ENCODE measurements around the gene FARP2.

FARP2 gene

DNA sequence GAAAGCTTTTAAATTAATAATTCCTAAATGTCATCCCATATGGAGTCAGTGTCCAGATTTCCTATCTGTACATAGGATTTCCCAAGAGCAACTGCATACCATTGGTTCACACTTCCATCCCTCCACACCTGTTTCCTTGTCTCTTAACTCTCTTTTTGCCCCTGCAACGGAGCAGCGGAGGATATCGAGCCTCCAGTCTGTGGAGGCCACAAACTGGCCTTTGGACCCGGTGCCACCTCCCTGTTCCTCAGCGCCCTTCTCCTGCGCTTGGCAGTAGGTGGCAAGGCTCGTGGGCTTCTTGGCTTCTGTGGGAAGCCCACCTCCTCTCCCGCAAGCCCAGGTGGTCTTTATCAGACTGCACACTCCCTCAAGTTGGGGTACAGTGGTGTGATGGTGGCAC lies 176.1 kb downstream of the FARP2 start:
- DNase-seq (ENCODE audit: low spot score), result no peak

- DNase-seq (ENCODE audit: low spot score), result no peak
Observed at GRCh38 chr2:241532733-241533601, 176.9 kb downstream of the FARP2 start.

GRCh38 chr2:241534293-241534692 lies 178.2 kb downstream of the FARP2 start:
- DNase-seq (ENCODE audit: low spot score), result no peak

DNA sequence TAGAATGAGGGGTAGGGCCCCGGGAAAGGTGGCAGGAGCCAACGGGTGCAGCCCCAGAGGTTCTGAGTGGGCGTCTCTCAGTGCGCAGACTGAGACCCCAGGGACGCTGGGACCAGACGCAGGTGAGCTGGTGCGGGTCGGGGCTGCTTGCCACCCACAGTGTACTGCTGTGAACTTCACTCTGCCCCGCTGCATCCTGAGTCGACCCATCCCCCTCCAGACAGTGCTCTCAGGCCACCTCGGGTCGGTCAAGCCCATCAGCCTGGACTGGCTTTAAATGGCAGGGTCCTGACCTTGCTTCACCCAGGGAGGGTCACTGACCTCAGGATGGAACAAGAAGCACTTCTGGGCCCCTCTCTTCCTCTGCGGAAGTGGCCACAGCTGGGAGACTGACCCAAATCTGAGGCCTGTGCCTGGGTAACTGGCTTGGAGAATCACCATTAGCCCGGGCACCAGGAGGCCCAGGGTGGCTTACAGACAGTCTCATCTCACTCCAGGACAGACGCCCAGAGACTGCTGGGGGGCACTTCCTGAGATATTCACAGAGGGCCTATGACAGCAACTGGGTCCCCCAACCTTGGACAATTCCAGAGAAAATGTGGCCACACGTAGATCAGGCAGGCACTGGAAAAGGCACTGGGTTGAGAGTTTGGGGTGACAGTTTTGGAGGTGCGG lies 178.8 kb downstream of the FARP2 start:
- DNase-seq (ENCODE audit: low spot score), result no peak

DNA sequence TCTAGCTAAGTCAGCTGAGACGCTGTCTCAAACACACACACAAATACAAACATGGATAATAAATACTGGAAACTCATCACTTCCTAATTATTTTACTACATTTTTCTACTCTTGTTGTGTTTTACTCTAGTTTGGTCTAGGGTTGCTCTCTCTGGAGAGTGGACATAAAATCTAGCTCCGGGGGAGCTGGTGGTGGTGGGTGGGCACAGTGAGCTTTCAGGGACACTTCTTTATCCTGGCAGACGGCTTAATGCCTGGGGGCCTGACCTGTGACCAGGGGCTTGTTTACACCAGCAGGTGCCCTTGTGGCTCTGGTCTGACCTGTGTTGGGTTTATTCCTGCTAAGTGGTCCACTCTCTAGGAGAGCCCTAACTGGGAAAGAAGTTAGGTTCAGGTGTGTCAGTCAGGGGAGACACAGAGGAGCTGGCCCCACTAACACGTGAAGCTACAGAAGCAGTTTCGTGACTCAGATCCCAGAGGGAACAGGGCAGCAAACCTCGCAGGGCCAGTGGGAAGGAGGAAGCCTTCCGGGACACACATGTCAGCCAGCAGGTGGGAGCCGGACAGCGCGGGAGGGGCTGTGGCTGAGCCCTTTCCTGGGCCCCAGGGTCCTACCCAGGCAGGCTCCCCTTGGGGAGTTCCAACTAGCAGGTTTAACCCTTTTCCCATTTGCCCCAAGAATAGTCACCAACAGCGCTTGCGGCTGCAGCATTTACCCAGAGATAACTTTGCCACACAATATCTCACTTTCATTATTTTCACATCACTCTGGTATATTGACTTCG lies 180.0 kb downstream of the FARP2 start:
- no peak for DNase-seq (ENCODE audit: low spot score)

DNA sequence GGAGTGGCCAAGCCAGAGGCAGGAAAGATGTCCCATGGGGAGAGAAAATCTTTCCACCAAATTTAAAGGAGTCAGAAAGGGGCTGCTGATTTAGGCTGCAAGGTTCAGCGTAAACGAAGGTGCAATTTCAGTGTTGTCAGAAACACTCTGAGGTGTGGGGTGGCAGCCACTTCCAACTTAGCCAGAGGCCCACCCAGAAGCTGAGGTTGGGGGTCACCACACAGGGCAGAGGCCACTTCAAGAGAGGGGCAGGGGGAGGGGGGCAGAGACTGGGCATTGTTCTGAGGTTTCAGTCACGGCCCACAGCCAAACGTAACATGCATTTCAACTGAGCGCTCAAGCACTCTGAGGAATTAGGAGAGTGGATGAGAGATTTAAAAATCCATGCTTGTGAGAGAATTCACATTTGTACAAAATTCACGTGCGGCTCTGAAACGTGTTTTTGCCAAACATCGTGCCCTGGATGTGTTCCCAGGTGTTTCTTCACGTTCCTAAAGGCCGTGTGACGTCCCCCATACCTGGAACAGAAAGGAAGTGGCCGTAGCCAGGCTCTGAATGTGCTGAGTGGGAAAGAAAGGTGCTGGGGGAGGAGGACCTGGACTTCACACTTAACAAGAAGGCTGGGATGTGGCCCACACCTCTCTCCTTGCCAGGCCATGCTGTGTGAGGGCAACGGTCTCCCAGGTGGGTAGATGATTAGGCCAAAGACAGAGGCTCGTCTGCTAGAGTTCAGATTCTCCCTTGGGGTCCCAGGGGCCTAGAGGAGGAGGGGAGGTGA lies 182.9 kb downstream of the FARP2 start:
- DNase-seq (ENCODE audit: low spot score), result no peak

DNA sequence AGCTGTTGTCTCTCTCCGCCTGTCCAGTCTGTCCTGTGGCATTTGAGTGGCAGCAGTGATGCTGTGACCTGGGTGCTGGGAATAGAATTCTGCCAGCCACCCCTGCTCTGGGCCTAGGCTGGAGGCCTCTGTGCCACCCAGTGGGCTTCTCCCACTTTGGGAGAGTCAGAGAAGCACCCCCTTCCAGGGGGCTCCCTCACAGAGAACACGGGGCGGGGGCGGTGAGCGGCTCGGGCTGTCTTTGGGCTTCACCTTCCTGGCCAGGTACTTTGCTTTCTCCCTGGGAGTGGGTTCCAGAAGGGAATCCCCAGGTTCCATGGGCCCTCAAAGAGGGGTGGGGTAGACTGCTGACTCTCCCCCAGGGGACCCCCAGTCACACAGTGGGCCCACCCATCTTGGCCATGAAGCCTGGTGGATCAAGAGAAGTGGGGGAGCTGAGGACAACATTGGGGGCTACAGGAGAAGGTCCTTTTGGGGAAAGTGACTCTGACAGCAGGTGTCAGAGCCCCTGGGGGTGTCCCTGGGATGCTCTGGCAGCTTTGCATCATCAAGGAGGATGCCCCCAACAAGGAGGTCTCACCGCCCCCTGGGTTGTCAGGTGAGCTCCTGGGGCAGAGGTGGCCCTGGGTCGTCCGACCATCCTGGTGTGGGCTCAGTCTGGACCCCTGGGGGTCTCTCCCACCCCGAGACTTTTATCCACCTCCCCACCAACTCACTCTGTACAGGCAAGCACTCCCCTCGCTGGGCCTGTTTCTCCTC lies 183.7 kb downstream of the FARP2 start:
- DNase-seq (ENCODE audit: low spot score), result no peak

GRCh38 chr2:241540401-241540770 lies 184.3 kb downstream of the FARP2 start:
- DNase-seq (ENCODE audit: low spot score), result no peak

GRCh38 chr2:241540771-241541561 lies 184.9 kb downstream of the FARP2 start:
- peak; percentile 57 for DNase-seq (ENCODE audit: low spot score)

- DNase-seq (ENCODE audit: low spot score), result no peak
Observed at GRCh38 chr2:241541564-241542277, 185.6 kb downstream of the FARP2 start.

DNA sequence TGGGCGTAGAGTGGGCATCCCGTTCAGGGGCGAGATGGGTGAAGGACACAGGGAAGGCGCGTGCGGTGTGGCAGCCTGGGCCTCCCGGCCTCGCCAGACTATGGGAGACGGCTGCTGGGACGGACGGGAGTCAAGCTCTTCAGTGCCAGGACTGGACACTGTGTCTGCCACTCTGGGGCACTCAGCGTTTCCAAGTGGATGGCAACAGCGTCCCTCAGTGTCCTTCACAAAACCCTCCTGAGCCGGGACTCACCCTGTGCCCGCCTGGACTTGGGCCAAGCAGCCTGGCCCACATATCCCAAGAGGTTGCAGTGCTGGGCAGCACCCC lies 186.2 kb downstream of the FARP2 start:
- no peak for DNase-seq (ENCODE audit: low spot score)
